H1 (cell line): ENCODE measurements around the gene KRTAP5-6. TPM values are rescaled to one million over a fixed set of nuclear protein-coding genes. Genes with fewer than 3 reads are reported as not detected.

Experiments used
- CREB1 ChIP-seq: IDR thresholded peaks from 2 replicates; pipeline ENCODE4 v1.6.1; 2012; ENCODE audit warnings: inconsistent platforms
- EZH2 ChIP-seq: fragments of 200-600 bp; sonication (generic); IDR thresholded peaks from 2 replicates; pipeline ENCODE4 v1.7.1; 2012; ENCODE audit warnings: low read depth, mild to moderate bottlenecking, moderate library complexity, low read length, inconsistent platforms; ENCODE audit not compliant: severe bottlenecking
- HDAC2 ChIP-seq, 2 experiments: fragments of 300-600 bp in 1 of 2; sonication (generic) in 1 of 2; IDR thresholded peaks; 2 replicates each; pipeline ENCODE4 v1.6.1; 2011 to 2012; ENCODE audit warnings: low read depth in 2 of 2, low read length in 2 of 2, mild to moderate bottlenecking in 2 of 2, moderate library complexity in 2 of 2, borderline replicate concordance in 1 of 2, inconsistent platforms in 1 of 2
- polyA plus RNA-seq, 7 experiments: library from polyadenylated mRNA; depleted of rRNA in 3 of 7; stranded (reverse) in 5 of 7; unstranded in 2 of 7; fragments of >200 nt in 5 of 7; fragments of 200-250 nt in 2 of 7; gene quantifications; 1 replicate in 5 of 7; 2 replicates in 1 of 7; 4 replicates in 1 of 7; pipeline versions ENCODE4 v1.2.1 to v1.2.3, GENCODE V29; 2011 to 2013; ENCODE audit warnings: missing spikeins in 2 of 7, mixed read lengths in 2 of 7
- total RNA-seq: library from RNA; stranded (reverse); fragmentation: NEBNext Ultra II Directional; extraction: Animal tissue kit (Norgen Biotek cat#: 25700); gene quantifications from 2 replicates; pipeline ENCODE4 v1.2.1, GENCODE V29; 2021

KRTAP5-6 gene
- total and polyA plus RNA-seq, 2 of the 8 experiments (the other 6 are each of a cell fraction or from before 2014, with no cell fraction given) = not detected

GRCh38 chr11:1744137-1744886, 47.3 kb downstream of the KRTAP5-6 start (continued):
- TF ChIP-seq HDAC2 (IDR thresholded peaks at IDR 0.05; ENCODE audit: borderline replicate concordance in 1 of 2, low read depth in 2 of 2, low read length in 2 of 2) = no peak
- no peak for TF ChIP-seq CREB1
- no peak for TF ChIP-seq EZH2
